Stimulated activated CD8-positive, alpha-beta memory T cell treated with anti-CD3 and anti-CD28 coated beads, Interleukin-15, amount 100 ng/mL, for 24 hours (primary cell): ENCODE results near the gene ABHD3.
"Not testable (repeated sequence)": the region's sequence is repeated elsewhere in the genome, so short reads cannot be mapped to it uniquely, and the experiment has no call there.

Experiments used
- DNase-seq: peaks from one replicate; pipeline ENCODE4 v3.0.0-alpha.2; 2020; ENCODE audit warnings: low read depth

ABHD3 gene

DNA sequence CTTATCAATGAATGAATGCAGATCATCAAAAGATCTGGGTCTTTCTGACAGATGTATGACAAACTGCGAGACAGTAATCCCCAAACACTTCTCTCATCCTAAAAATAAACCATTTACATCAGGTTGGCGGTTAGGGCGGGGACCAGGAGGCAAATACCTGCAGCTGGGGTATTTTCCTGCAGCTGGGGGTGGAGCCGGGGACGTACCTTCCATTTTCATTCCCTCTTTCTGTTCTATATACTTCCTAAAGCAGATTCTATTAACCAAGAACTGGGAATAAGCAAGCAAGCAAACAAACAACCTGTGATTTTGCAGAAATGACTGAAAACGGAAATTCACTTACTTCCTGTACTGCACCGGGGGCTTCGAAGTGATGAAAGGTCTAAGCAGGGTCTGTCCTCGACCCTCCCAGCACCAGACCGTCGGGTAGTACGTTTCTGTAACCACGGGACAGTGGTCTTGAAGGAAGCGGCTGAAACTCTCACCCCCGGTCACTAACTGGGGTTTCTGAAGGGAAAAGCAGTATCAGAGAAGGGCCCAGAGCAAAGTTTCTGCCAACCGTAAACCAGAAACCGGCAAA, 1.2 kb downstream of the ABHD3 start:
- DNase-seq, result no peak

DNA sequence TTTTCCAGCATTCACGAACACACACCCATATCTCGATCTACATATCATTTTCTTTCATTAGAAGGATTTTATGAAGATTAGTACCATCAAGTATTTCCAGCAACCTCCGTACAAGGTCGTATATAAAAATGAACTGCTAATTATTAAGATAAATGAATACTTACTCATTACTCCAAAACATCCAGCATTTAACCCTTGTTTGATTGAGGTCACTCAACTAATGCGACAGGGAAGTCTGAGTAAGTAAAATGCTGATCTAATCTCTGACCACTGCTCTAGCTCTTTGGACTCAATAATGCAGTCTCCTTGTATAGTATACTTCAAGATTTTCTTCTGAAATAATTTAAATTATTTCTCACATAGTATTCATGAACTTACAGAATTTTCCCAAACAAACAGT, 2.0 kb downstream of the ABHD3 start:
- DNase-seq, result no peak

DNA sequence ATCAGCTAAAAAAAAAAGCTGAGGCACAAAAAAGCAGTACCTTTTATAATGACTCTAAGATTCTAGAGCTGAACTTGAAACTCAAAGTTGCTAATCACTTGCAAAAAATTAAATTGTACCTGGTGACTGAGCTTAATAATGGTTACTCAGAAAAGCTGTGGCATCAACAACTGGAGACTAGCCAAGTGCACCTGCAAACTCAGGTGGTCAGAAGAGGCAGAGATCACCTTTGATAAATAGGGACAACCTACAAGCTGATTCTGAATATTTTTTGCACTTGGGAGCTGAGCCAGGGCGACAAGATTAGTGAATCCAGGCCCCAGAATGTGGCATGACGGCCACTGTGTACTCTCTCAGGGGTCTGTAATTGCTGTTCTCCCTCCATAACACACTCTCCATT, 3.0 kb downstream of the ABHD3 start:
- no peak for DNase-seq

DNA sequence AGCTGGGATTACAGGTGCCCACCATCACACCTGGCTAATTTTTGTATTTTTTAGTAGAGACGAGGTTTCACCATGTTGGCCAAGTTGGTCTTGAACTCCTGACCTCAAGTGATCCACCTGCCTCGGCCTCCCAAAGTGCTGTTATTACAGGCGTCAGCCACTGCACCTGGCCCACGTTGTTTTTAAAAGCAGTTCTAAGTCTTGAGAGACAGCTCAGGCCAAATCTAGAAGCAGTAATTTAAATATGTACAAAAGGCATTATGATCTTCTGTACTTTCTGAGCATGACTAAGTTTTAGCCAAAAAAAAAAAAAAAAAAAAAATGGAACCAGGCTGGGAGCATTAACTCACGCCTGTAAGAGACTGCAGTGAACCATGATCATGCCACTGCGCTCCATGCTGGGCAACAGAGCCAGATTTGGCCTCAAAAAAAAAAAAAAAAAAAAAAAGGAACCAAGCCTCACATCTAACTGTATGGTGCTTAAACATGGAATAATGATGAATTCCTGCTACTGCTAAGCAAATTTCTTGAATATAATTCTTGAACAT, 4.0 kb downstream of the ABHD3 start:
- no peak for DNase-seq

DNA sequence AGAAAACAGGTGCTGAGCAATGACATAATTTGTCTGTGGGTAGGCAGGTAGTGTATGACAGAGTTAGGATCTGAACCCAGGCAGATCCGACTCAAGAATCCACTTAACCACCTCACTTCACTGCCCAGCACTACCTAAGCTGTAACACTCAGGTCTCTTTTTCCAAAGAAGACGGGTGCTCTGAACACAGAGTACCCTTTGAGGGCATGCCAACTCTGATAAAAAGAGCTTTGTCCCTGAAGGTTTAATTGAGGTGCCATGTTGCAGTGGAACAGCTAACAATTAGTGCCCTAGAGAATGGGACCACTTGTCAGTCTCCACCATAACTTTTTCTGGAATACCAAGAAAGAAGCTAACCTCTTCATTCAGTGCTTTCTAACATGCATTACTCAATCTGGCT, 11.3 kb downstream of the ABHD3 start:
- DNase-seq, result no peak

DNA sequence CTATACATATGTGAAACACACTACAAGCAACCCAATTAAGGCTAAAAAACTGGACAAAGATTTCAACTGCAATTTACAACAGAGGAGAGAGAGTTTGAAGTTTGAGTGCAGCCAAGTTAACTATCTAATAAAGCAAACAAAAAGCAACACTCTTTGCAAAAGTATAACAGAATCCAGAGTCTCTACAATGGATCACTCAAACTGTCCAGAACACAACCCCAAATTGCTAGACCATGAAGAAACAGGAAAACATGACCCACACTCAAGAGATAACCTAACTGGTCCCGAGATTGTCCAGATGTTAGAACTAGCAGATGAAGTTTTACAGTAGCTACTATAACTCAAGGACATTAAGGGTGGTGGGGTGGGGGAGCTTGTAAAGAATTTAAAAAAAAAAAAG, 14.8 kb downstream of the ABHD3 start:
- DNase-seq, result no peak

DNA sequence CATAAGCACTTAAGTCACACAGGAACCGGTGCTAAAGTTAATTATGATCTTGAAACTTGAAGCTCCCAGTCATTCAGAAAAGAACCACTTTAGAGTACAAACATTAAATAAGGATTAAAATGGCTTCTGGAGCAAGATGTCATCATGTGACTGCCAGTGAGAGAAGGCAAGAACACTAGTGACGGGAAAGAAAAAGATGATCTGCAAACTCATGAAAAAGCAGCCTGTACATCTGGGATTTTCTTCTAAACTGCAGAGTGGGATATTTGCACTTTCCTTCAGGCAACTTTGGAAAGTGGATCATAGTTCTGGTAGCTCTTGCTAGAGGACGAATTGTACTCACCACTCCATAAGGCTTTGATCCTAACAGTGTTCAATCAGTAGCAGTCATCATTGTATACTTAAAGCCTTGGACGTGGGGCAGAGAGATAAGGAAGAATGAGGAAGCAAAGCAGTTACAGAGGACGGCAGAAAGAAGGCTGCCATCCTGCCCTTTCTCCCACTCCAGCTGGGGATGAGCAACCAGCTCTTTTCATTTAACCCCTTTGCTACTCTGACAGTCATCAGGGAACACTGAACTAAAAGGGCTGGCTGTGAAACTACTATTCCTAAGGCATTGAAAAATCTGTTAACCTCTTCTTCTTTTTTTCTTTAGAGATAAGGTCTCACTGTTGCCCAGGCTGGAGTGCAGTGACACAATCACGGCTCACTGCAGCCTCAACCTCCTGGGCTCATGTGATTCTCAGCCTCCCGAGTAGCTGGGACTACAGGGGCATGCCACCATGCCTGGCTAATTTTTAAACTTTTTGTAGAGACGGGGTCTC, 18.1 kb downstream of the ABHD3 start:
- DNase-seq, result no peak

DNA sequence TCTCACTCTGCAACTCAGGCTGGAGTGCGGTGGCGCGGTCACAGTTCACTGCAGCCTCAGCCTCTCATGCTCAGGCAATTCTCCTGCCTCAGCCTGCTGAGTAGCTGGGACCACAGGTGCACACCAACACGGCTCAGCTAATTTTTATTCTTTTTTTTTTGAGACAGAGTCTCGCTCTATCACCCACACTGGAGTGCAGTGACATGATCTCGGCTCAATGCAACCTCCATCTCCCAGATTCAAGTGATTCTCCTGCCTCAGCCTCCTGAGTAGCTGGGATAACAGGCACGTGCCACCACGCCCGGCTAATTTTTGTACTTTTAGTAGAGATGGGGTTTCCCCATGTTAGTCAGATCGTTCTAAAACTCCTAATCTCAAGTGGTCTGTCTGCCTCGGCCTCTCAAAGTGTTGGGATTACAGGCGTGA, 19.0 kb downstream of the ABHD3 start:
- not testable (repeated sequence) for DNase-seq

DNA sequence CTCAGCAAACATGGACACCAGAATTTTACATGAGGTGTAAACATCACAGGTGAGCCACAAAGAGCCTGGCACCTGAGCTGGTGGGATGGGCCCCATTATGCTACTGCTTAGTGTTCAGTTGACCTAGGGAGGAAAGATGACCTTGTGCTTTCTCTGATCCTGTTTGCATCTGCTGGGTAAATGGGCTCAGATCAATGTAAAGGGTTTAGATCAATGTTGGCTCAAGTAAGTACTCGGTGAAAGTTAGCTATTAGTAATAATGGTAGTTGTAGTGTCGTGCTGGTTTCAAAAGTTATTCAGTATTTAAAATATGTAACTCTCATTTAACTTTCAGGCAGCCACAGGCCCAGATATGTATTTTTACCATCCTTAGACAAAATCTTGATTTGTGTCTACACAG, 19.8 kb downstream of the ABHD3 start:
- DNase-seq, result no peak

DNA sequence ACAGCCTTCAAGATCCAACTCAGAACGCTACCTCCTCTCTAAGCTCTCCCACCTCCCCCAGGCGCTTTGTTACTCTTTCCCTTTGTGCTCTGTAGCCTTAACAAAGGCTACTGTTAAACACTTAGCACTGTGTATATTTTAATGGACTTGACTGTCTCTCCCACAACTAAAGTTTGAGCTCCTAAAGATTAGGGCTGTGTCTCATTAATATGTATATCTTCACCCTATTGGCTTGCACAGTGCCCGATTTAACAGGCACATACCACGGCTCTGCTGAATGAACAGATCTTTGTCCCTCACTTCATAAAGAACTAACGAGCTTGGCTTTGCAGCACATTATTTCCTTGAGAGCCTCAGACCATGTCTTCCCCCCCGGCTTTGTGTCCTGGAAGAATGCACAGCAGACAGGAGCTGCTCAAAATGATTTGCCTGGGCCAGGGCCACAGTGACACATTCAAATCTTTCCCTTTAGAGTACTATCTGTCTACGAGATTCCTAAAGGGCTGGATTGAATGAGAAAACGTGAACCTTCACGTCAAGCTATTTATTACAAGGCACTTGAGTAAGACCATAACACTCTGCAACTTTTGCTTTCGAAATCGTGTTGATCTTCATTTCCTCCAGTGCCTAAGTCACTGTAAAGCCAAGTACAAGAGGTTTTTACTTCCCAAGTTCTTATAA, 22.1 kb downstream of the ABHD3 start:
- DNase-seq, result no peak

DNA sequence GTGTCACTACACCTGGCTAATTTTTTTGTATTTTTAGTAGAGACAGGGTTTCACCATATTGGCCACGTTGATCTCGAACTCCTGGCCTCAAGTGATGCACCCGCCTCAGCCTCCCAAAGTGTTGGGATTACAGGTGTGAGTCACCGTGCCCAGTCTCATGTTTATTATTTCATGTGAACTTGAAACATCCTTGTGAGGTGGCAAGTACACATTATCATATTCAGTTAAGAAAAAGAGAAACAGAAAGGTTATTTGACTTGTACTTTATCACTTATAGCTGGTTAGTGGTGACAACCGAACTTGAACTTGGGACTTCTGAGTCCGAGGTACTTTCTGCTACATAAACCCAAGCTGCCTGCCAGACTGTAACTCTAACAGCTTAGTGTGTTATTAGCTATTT, 24.4 kb downstream of the ABHD3 start:
- DNase-seq, result no peak

DNA sequence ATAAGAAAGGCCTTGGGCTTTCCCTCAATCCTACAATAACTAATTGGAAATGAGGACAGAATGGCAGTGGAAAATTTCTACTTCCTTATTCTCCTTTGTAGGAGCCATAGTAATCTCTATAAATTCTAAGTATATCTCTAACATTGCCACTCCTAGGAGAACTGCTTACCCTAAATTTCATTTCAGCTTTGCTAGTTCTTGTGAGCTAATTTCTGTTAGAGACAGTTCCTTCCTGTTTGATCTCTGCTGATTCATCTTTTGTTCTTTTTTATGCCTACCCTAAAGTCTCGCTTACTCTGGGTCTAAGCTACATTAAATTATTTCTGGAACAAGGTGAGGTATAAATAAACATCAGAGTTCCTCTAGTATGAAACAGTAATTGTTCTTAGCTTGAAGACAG, 25.7 kb downstream of the ABHD3 start:
- DNase-seq, result no peak

DNA sequence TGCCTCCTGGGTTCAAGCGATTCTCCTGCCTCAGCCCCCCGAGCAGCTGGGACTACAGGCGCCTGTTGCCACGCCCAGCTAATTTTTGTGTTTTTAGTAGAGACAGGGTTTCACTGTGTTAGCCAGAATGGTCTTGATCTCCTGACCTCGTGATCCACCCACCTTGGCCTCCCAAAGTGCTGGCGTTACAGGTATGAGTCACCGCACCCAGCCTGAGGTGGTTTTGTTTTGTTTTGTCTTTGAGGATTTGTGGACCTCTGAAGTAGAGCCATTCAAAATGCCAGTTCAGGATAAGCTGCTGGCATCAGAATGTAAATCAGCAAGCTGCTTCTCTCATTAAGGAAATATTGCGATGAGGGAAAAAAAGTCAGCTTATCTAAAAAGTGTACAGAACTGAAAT, 29.2 kb downstream of the ABHD3 start:
- not testable (repeated sequence) for DNase-seq

DNA sequence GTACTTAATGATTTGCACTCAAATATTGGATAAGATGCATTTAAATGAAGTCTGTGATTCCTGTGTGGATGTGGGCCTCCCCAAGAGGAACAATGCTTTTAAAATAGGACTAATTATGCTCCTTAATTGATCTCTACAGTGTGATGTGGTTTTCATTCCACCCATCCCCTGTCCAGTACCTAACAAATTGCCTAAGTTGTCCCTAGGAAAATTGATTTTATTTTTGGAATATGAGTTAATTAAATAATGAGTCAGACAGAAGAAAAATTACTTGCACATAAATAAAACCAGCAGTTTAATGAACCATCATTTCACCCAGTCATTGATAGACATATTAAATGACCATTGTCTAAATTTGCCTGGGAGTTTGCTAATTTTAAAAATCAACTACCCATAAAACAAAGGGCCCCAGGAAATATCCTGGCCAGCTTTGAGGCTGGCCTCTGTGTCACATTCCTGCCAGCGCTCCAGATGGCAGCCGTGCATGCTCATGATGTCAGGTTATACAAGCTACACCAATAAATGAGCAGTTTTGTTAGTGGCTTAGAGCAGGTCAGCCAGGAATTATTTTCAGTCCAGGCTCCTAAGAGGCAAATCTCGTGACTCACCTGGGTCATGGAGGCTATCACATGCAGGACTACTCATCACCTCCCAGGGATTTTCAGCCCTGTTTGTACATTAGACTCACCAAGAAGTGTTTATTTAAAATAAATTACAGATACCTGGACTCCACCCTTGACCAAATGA, 31.9 kb downstream of the ABHD3 start:
- DNase-seq, result no peak

DNA sequence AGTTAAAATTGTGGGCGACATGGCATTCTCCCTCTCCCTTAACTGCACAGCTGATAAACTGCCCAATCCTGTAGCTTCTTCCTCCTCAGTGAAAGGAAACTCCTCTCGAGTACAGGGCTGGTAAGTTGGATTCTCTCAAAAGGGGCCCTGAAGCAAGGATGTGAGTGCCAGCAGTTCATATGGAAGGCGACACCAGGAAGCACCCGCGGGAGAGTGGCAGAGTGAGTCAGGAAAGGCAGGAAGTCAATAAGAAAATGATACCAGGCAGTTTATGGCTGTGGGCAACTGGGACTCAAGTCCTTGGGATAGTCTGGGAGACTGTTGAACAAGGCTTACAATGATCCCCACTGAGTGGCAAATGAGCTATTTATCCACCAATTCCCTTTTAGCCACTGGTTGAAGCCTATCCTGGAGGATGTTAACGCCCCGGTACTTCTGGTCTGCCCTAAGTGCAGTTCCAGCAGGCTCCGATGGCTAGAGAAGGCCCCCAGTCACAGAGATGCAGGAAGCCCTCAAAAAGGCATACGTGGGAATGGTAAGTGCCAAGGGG, 34.8 kb downstream of the ABHD3 start:
- no peak for DNase-seq

DNA sequence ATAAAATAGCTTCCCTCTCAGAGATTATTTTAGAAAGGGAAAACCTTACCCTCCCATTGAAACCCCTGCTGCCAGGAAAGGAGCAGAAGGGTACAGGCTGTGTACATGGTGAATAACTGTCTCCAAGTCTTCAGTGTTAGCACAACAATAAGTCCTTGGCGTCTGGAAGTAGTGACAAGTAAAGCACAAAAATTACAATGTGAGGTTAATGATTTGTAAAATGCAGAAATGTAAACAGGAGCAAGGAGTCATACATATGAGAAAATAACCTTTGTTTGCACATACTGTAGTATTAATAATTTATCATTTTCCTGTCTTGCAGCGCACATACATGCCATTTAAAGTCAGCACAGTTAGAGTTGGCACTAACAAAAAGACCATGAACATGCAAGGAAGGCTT, 40.5 kb downstream of the ABHD3 start:
- no peak for DNase-seq

DNA sequence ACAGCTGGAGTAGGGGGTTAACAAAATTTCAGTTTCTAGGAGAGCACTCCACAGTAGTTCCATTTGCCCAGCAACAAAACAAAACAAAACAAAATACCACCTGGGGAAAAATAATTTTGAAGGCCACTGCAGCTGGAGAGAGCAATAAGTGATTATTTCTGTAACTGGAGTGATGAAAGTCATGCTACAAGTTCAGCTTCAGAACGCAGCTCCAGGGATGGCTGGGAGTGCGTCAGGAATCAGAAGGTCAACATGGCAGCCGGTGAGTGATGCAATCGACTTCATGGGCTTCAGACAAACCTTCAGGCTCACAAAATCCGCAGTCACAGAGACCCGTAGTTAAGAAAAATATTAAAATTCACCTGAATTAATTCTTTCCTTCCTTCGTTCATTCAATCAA, 41.0 kb downstream of the ABHD3 start:
- DNase-seq, result no peak

DNA sequence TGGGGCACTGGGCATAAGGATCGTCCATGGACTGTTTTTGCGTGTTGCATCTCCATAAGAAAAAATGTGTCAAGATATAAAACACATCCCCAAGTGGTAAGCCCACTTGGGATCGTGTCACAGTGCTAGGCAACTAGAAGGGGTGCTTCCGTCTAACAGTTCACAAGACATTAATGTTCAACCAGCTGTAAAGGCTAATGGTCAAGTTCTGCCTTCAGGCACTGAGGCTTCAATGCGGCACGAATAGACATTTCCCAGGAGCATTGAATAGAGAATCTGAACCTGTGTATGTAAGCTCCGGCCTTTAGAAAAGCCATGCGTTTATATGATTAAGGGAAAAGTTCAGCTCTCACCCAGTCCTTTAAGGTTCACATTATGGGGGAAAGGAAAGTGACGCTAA, 42.0 kb downstream of the ABHD3 start:
- no peak for DNase-seq

DNA sequence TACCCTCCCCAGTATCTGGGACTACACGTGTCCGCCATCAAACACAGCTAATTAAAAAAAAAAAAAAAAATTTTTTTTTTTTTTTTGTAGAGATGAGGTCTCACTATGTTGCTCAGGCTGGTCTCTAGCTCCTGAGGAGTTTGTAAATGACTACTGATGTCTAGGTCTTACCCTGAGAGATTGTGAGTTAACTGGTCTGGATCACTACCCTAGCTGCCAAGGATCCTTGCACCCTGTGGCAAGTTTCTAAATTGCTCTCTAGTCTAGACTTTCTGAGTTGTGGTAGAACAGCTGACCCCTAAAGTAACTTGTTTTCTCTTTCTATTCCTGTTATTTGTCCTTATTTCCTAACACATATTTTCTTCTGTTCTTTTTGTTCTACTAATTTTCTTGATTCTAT, 44.5 kb downstream of the ABHD3 start:
- DNase-seq, result no peak

DNA sequence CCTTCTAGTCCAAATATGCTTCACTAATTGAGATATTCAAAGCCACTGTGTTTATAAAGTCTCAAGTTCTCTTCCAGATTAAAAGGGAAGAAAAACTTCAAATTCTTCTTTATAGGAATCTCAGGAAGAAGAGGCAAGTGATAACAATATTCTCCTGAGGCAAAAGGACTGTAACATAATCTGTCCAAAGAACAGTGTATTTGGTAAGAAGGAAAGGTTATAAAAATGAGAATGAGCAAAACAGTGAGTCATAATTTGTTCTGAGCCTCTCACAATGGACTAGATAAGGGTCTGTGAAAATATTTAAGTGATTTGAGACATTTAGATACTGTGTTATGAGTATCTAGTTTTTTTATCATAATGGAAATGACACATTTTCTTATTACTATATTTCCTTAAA, 48.2 kb downstream of the ABHD3 start:
- no peak for DNase-seq

DNA sequence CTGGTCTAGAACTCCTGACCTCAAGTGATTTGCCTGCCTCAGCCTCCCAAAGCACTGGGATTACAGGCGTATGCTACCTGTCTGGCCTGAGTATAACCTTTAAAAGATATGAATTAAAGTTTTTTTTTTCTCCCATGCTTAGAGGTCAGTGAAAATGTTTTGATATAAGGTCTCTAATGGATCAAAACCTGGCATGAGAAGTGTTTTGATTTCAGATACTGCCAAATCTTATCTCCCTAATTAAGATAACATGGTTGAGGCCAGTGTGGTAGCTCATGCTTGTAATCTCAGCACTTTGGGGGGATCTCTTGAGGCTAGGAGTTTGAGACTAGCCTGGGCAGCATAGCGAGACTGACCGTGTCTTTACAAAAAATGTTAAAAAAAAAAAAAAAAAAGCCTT, 51.2 kb downstream of the ABHD3 start:
- DNase-seq, result no peak

DNA sequence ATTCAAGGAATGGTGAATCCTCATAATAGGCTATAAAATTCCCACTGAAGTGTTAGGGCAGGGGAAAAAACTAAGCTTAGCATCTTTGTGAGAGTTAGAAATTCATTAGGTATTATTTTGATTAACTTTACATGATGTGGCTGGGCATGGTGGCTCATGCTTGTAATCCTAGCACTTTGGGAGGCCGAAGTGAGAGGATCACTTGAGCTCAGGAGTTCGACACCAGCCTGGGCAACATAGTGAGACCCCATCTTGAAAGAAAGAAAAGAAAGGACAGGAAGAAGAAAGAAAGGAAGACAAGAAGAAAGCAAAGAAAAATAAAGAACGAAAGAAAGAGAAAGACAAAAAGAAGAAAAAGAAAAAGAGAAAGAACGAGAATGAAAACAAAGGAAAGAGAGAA, 52.5 kb downstream of the ABHD3 start:
- DNase-seq, result no peak
